Measurements from ENCODE around the gene FABP1.
A peak's percentile ranks its signal among the peaks of the same experiment; 100 is the strongest.

The FABP1 gene

DNA sequence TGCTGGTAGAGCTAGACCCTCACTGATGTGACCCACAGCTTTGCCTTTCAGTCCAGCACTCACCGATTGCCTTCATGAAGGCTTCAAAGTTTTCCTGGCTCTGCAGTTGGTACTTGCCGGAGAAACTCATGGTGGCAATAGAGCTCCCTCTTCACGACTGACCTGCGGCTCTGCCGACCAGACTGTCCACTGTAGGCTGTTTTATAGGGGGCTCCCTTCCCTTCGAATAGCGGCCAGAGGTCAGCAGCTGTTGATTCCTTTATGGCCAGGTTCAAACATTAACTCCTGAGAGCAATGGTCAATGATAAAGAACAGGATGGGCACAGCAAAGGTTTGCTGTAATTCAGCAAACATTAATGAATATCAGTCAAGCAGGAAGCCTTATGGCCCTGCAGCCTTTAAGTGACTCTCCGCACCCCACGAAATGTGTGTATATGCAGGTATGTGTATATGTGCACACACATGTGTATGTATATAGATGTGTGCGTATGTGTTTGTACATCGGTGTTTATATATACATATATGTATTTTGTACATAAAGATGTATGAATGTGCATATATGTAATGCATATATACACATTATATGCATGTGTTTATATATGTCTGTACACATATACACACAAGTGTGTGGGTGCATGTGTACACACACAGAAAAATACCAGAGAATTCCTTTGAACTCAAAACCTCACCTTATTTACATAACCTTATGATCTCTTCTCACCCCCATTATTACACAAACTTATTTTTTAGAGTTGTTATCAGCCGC, at the start of gene FABP1:
TSS of gene FABP1 (minus strand) at position 175 of the 766 bp plus-strand sequence. CDS start at position 130, 45 bp downstream.
- no peak for DNase-seq (ENCODE audit: extremely low read depth in 1 of 2, low read depth in 1 of 2)

GRCh38 chr2:88177556-88177955, 49.7 kb upstream of the FABP1 start:
- no peak for DNase-seq (ENCODE audit: extremely low read depth in 1 of 2, low read depth in 1 of 2)

DNA sequence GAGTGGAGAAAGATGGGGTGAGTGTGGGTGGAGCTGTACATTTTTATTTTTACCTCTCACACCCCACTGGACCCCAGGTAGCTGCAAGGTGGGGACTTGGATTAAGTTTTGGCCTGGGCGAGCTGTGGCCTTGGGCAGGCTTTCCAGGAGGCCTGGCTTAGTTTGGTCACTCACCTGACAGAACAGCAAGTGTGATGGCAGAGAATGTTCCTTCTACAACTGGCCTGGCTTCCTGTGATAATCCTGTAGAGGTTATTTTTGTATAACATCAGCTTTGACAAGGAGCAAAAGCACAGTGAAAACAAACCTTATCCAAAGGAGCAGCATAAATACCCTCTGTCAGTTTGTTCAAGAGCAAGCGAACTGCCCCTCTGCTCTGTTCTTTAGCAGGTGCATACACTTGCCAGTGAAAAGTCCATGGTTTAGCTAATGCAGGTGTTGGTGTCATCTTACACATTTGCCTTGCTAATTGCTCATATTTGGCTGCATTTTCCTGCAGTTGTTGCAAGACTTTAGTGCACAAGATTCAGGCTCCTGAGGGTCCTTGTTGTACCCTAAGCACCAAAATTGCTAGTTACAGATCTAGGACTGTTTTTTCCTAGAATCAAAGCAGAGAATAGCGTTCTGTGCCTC, 48.6 kb upstream of the FABP1 start:
- DNase-seq (ENCODE audit: extremely low read depth in 1 of 2, low read depth in 1 of 2) = no peak

DNA sequence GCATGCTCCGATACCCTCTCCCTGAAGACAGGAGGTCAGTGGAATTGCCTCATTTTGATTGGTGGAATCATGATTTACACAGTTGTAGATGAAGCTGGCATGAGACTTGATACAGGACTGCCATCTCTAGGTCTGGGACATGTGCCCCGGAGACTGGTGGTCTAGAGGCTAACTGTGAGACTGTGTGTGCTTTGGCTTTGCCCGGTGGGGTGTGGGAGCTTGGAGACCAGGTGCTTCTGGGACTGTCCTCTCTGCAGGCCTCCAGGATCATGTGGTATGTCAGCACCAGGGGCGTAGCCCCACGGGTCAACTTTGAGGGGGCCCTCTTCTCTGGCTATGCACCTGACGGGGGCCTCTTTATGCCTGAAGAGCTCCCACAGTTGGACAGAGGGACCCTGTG, 45.0 kb upstream of the FABP1 start:
- DNase-seq (ENCODE audit: extremely low read depth in 1 of 2, low read depth in 1 of 2) = no peak

GRCh38 chr2:88171966-88172365, 44.1 kb upstream of the FABP1 start:
- DNase-seq (ENCODE audit: extremely low read depth in 1 of 2, low read depth in 1 of 2) = no peak

DNA sequence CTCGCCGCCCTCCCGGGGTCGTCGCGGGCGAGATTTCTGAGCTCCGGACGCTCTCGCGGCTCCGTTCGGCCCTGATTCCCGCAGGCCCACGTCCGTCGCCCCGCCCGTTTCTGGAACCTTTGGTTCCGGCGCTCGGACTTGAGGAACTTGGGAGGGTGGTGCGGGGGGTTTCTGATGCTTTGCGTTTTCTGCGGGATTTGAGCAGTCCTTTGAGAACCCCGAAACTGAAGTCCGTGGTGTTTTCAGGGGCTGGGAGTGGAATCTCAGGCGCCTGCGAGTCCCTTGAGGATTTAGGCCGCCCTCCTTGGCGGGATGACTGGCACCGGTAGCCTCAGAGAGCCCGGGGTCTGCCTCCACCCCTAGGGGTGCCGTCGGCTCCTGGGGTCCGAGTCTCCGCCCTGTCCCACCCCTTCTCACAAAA, 42.6 kb upstream of the FABP1 start:
- DNase-seq (ENCODE audit: extremely low read depth in 1 of 2, low read depth in 1 of 2) = no peak

GRCh38 chr2:88168386-88168785, 40.5 kb upstream of the FABP1 start:
- no peak for DNase-seq (ENCODE audit: extremely low read depth in 1 of 2, low read depth in 1 of 2)

GRCh38 chr2:88167740-88168139, 39.9 kb upstream of the FABP1 start:
- no peak for DNase-seq (ENCODE audit: extremely low read depth in 1 of 2, low read depth in 1 of 2)

- DNase-seq (ENCODE audit: extremely low read depth in 1 of 2, low read depth in 1 of 2) = no peak
Measured at GRCh38 chr2:88165332-88166003, 37.6 kb upstream of the FABP1 start.

GRCh38 chr2:88161446-88162244, 33.8 kb upstream of the FABP1 start:
- no peak for DNase-seq (ENCODE audit: extremely low read depth in 1 of 2, low read depth in 1 of 2)

DNA sequence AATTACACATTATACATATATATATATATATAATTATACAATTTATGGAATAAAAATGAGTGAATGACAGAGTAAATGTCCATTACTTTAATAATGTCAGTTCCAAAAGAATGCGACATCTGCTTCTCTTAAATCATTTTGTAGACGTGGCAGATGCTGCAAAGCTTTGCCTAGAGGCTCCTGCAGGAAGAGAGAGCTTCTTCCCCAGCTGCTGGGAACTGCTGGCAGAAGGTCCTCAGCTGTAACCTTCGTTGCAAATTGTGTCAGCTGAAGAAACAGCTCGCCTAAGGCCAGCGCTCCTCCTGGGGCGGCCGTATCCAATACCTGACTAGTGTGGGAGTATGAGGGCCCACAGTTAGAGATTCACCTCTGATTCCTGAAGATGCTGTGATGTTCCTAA, 32.7 kb upstream of the FABP1 start:
- no peak for DNase-seq (ENCODE audit: extremely low read depth in 1 of 2, low read depth in 1 of 2)

DNA sequence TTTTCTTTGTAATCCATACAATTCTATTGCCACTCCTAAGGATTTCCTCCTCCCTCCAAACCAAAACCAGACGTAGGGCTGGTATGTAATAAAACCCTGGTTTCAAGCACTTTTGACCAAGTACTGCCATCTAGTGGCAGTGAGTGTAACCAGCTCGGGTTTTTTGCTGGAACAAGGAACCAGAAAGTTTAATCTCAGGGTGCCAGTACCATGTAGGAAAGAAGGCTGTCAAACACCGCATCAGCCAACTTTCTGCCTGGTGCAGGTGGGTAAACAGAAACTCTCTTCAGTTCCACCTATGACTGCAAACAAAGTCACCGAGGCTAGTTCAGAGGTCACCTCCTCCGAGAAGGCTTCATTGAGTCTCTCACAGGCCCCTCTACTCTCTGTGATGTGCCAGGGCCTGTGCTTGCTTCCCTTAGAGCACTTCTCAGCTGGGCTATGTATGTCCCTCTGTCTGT, 32.1 kb upstream of the FABP1 start:
- peak; percentile 11 to 23 for DNase-seq (ENCODE audit: extremely low read depth in 1 of 2, low read depth in 1 of 2)

GRCh38 chr2:88159481-88159880, 31.6 kb upstream of the FABP1 start:
- no peak for DNase-seq (ENCODE audit: extremely low read depth in 1 of 2, low read depth in 1 of 2)

DNA sequence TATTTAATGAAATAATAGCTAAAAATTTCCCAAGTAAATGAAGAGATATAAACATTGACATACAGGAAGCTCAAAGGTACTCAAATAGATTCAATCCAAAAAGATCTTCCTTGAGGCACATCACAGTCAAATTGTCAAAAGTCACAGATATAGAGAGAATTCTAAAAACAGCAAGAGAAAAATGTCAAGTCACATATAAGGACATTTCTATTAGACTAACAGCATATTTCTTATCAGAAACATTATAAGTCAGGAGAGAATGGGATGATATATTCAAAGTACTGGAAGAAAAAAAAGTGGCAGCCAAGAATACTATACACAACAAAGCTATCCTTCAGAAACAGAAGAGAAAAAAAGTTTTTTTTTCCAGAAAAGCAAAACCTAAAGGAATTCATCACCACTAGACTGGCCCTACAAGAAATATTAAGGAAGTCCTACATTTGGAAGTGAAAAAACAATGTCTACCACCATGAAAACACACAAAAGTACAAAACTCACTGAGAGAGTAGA, 21.1 kb upstream of the FABP1 start:
- DNase-seq (ENCODE audit: extremely low read depth in 1 of 2, low read depth in 1 of 2) = no peak

DNA sequence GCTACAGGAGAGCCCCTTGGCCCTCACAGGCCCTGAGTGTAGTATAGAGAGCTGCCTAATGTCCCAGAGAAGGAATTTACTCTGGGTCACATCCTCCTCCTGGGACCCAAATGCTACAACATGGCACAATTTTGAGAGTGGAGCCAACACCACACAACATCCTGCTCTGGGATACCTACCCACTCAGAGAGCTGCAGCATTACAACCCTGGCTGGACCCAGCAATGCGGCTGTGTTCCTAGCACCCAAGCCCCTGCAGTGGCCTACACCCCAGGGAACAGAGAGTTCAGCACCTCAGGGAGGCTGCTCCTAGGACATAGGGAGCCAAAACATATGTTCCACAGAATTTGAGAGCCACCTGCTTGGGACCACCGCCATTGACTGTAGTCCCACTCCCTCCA, 19.3 kb upstream of the FABP1 start:
- DNase-seq (ENCODE audit: extremely low read depth in 1 of 2, low read depth in 1 of 2) = no peak

DNA sequence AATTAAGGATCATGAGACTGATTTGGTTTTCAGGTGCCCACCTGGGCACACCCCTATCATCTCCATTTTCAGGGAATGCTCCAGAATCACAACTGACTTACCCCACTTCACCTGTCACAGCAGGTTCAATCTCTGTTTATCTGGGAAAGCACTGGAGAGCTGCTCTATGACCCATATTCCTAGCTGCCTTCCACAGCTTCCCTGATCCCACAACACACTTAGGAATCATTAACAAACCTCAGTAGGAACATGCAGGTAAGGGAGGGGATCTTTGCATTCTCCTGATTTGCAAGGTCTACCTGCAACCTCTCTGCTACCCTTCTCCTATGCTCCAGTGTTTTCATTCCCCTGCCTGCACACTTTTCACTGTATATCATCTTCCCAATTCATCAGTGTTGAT, 18.7 kb upstream of the FABP1 start:
- no peak for DNase-seq (ENCODE audit: extremely low read depth in 1 of 2, low read depth in 1 of 2)

- DNase-seq (ENCODE audit: extremely low read depth in 1 of 2, low read depth in 1 of 2) = no peak
Measured at GRCh38 chr2:88144914-88145497, 17.1 kb upstream of the FABP1 start.

DNA sequence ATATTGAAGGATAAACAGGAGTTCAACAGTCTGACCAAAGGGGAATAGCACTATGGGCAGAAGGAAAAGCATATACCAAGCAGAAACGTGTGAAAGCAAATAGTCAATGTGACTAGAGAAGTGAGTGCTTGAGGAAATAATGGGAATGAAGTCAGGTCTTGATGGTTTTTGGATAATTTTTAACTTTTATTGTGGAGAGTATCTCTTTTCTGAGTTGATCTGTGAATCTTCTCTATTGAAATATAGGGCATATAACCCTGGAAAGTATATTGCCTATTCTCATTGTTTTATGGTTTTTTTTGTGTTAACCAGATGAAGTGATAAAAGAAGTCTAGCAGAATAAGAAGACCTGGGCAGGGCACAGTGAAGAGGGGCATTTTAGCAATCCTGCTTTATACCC, 16.4 kb upstream of the FABP1 start:
- DNase-seq (ENCODE audit: extremely low read depth in 1 of 2, low read depth in 1 of 2) = no peak

DNA sequence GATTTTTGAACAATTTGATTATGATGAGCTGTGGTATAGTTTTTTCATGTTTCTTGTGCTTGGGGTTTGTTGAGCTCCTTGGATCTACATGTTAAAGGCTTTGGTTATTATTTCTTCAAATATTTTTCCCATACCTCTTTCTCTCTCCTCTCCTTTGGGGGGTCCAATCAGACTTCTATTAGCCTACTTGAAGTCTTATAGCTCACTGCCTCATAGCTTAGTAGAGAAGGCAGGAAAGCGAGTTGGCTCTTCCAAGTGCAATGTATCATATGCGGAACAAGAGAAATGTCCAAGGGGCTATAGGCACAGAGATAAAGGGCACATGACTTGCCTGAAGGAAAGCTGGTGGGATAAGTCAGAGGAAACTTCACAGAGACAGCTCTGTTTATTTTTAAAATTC, 14.1 kb upstream of the FABP1 start:
- DNase-seq (ENCODE audit: extremely low read depth in 1 of 2, low read depth in 1 of 2) = no peak

- no peak for DNase-seq (ENCODE audit: extremely low read depth in 1 of 2, low read depth in 1 of 2)
Measured at GRCh38 chr2:88139804-88140203, 11.9 kb upstream of the FABP1 start.
